GM13977 (cell line): Measurements from ENCODE around the gene AP1S1.
"Not testable (repeated sequence)": the region's sequence is repeated elsewhere in the genome, so short reads cannot be mapped to it uniquely, and the experiment has no call there.

Source experiments
- DNase-seq: peaks from one replicate; pipeline ENCODE4 v3.0.0; 2012; ENCODE audit warnings: low spot score
- CTCF ChIP-seq: IDR thresholded peaks from 2 replicates; pipeline ENCODE4 v1.5.1; 2012; ENCODE audit warnings: mild to moderate bottlenecking, control low read depth; ENCODE audit not compliant: insufficient read depth; ENCODE audit errors: extremely low read depth, missing control alignments
- in situ Hi-C: fragments of 300-500 bp; cut with MboI; formaldehyde crosslinking; loops from one replicate; pipeline ENCODE4 v1.12.0; 2022; ENCODE audit warnings: low sequenced_read_pairs, low pct_unique_long_range_greater_than_20kb, mixed read lengths, inconsistent platforms; ENCODE audit not compliant: unreplicated experiment

Gene AP1S1

DNA sequence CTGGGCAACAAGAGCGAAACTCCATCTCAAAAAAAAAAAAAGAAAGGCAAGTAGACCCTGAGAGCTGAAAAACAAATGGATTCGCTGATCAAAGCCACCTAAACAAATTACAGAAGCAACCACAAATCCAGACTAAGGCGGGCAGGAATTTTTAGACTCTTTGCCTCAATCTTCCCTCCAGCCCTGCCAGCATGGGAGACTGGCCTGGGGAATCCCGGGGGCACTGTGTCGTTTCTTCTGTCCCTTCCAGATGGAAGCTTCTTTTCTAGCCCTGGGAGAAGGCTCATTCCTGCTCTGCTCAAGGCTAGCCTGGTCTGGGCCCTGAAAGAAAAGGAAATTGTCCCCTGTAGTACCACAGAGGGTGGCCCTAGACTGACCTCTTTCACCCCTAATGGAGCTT lies 43.0 kb upstream of the AP1S1 start:
- in situ Hi-C loops = no loop called here
- TF ChIP-seq CTCF = no peak
- no peak for DNase-seq

DNA sequence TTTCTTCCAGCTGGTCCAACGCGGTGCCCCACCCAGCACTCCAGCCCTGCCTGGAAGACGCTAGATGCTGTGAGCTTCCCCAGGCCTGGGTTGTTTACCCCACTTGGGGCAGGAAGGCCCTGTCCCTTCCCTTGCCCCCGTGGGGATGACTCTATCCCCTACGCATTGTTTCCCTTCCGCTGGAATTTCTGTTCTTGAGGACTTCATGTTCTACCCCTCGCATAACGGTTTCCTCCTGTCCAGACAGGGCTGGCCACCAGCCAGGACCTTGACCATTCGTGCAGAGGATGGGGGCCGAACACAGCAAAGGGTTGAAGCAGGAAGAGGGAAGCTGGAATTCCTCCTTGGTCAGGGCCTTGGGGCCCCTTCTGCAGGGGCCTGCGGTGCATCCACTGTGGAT lies 42.0 kb upstream of the AP1S1 start:
- DNase-seq = no peak
- in situ Hi-C loops = no loop called here
- no peak for TF ChIP-seq CTCF

GRCh38 chr7:101113140-101113539 lies 41.1 kb upstream of the AP1S1 start:
- DNase-seq, in situ Hi-C loops: not testable (repeated sequence)

DNA sequence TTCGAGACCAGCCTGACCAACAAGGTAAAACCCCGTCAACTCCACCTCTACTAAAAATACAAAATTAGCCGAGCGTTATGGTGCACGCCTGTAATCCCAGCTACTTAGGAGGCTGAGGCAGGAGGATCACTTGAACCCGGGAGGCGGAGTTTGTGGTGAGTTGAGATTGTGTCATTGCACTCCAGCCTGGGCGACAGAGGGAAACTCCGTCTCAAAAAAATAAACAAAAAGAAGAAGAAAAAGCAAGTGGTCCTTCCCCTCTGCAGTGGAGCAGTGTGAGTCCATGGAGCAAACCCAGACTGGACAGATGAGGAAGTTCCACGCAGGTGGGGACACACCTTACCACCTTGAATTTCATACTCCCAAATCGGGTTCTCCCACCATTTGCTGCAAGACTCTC lies 40.4 kb upstream of the AP1S1 start:
- TF ChIP-seq CTCF = no peak
- in situ Hi-C loops = no loop called here
- no peak for DNase-seq

DNA sequence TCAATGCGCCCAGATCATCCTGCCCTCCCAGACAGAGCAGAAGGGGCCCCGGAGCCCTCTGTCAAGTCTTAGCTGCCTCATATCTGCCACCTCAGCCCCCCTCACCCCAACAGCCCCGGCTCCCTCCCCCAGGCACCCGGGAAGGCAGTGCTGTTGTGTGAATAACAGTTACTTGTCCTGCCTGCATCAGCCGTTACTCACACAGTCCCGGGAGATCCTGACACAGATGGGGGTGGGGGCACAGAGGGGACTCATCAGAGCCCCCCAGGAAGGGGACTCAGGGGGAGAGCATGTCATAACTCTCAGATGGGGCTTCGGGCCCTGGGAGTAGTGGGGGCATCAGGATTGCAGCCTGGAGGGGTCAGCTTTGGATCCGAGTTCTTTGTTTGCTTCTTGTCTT lies 39.8 kb upstream of the AP1S1 start:
- no peak for DNase-seq
- in situ Hi-C loops = no loop called here
- no peak for TF ChIP-seq CTCF

DNA sequence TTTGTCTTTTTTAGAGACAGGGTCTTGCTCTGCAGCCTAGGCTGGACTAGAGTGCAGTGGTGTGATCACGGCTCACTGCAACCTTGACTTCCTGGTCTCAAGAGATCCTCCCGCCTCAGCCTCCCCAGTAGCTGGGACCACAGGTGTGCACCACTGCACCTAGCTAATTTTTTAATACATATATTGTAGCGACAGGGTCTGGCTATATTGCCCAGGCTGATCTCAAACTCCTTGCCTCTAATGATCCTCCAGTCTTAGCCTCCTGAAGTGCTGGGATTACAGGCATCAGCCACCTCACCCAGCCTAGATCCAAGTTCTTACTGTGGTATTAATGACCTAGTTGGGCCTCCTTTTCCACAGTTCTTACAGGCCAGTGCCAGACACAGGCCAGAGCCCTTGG lies 39.1 kb upstream of the AP1S1 start:
- TF ChIP-seq CTCF = no peak
- in situ Hi-C loops = no loop called here

DNA sequence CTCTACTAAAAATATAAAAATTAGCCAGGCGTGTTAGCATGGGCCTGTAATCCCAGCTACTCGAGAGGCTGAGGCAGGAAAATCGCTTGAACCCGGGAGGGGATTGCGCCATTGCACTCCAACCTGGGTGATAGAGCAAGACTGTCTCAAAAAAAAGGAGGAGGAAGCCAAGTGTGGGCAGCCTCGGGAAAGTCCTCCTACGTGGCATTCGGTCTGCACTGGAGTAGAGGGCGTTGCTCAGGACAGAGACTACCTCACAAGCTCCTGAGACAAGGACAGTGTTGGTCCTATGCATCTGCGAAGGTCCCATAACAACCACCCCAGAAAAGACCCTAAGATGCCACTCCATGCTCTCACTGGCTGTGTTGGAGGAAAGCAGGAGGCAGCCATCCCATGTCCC lies 37.4 kb upstream of the AP1S1 start:
- DNase-seq = no peak
- in situ Hi-C loops = no loop called here

More for the DNA sequence above, 39.1 kb upstream of the AP1S1 start:
- DNase-seq = no peak

More for the DNA sequence above, 37.4 kb upstream of the AP1S1 start:
- no peak for TF ChIP-seq CTCF
